Brain microvascular endothelial cell (primary cell): ENCODE results near the gene TNNI3.
A peak's percentile ranks its signal among the peaks of the same experiment; 100 is the strongest.

Experiments
- DNase-seq: peaks from one replicate; pipeline ENCODE4 v3.0.0-alpha.2; 2020
- H3K27ac ChIP-seq: fragments of 250-450 bp; sonication (Bioruptor Pico); 2 replicates; pipeline ENCODE4 v1.5.1; 2020; ENCODE audit warnings: mild to moderate bottlenecking, moderate library complexity
- H3K27me3 ChIP-seq: fragments of 250-450 bp; sonication (Bioruptor Pico); replicated peaks from 2 replicates; pipeline ENCODE4 v1.5.1; 2020; ENCODE audit warnings: mild to moderate bottlenecking
- H3K36me3 ChIP-seq: fragments of 250-450 bp; sonication (Bioruptor Pico); replicated peaks from 2 replicates; pipeline ENCODE4 v1.5.1; 2020; ENCODE audit warnings: mild to moderate bottlenecking
- H3K4me3 ChIP-seq: 2 replicates; pipeline ENCODE4 v1.5.1; 2011; ENCODE audit warnings: low read depth, mild to moderate bottlenecking, control low read depth, low read length, moderate library complexity
- CTCF ChIP-seq: IDR thresholded peaks from 2 replicates; pipeline ENCODE4 v1.5.1; 2011; ENCODE audit warnings: low read depth, mild to moderate bottlenecking, moderate library complexity, low read length, control low read depth, inconsistent platforms; ENCODE audit errors: missing control alignments
- in situ Hi-C: cut with HindIII; loops from 2 replicates; pipeline ENCODE4 v1.10.0; 2017; ENCODE audit warnings: low sequenced_read_pairs, low pct_ligation_motif_present

TNNI3 gene

GRCh38 chr19:55181740-55182139 is 24.2 kb upstream of the TNNI3 start:
- no peak for TF ChIP-seq CTCF
- no peak overlapping the region for H3K4me3 ChIP-seq
- no peak for DNase-seq
- H3K36me3 ChIP-seq, result no peaks in the 10 kb centered on the region
- peaks cover 5% of the 10 kb centered on the region for H3K27me3 ChIP-seq
- no peak overlapping the region for H3K27ac ChIP-seq
- in situ Hi-C loops, result no loop called here

- in situ Hi-C loops, result loop anchor here (10.0 kb wide), 1 partner anchor 65 kb away; the partner anchor contains the start of gene PPP1R12C
- no peak for DNase-seq
- no peak for TF ChIP-seq CTCF
- Histone ChIP-seq H3K4me3 (peak within 1 kb of the TSS; percentile 42), H3K27me3 (peaks cover 5% of the 10 kb centered on the region), H3K27ac (peak within 1 kb of the TSS; percentile 55), H3K36me3 (no peaks in the 10 kb centered on the region)
These were observed 22.3 kb upstream of the TNNI3 start, which contains the start of gene SYT5 for GRCh38 chr19:55179606-55180484. SYT5 (minus strand) TSS chr19:55180289; CDS start chr19:55179041, 1,248 bp downstream.

- TF ChIP-seq CTCF, result no peak
- in situ Hi-C loops, result loop anchor here (10.0 kb wide), 1 partner anchor 64 kb away; the partner anchor contains the start of gene PPP1R12C
- H3K4me3 ChIP-seq, result peak overlapping the region; percentile 42
- H3K36me3 ChIP-seq, result no peaks in the 10 kb centered on the region
- H3K27me3 ChIP-seq, result peaks cover 5% of the 10 kb centered on the region
- H3K27ac ChIP-seq, result peak overlapping the region; percentile 55
- DNase-seq, result peak; percentile 95
These were observed 21.5 kb upstream of the TNNI3 start for GRCh38 chr19:55178781-55179599.

- peaks cover 5% of the 10 kb centered on the region for H3K27me3 ChIP-seq
These were observed 18.5 kb upstream of the TNNI3 start for GRCh38 chr19:55176076-55176475.

More at GRCh38 chr19:55176076-55176475, 18.5 kb upstream of the TNNI3 start:
- in situ Hi-C loops, result loop anchor here (10.0 kb wide), 1 partner anchor 61 kb away; the partner anchor contains the start of gene PPP1R12C
- H3K27ac ChIP-seq, result no peak overlapping the region
- DNase-seq, result no peak
- no peaks in the 10 kb centered on the region for H3K36me3 ChIP-seq
- no peak overlapping the region for H3K4me3 ChIP-seq
- TF ChIP-seq CTCF, result no peak
